GM18868 (cell line): ENCODE measurements around the gene DUSP9.
"Not testable (repeated sequence)": the region's sequence is repeated elsewhere in the genome, so short reads cannot be mapped to it uniquely, and the experiment has no call there.

Source experiments
- ATAC-seq: cut with Tn5 transposase; IDR thresholded peaks from one replicate; pipeline ENCODE4 v1.9.1; 2021; ENCODE audit warnings: mild to moderate bottlenecking, moderate library complexity; ENCODE audit not compliant: unreplicated experiment

DUSP9 gene

DNA sequence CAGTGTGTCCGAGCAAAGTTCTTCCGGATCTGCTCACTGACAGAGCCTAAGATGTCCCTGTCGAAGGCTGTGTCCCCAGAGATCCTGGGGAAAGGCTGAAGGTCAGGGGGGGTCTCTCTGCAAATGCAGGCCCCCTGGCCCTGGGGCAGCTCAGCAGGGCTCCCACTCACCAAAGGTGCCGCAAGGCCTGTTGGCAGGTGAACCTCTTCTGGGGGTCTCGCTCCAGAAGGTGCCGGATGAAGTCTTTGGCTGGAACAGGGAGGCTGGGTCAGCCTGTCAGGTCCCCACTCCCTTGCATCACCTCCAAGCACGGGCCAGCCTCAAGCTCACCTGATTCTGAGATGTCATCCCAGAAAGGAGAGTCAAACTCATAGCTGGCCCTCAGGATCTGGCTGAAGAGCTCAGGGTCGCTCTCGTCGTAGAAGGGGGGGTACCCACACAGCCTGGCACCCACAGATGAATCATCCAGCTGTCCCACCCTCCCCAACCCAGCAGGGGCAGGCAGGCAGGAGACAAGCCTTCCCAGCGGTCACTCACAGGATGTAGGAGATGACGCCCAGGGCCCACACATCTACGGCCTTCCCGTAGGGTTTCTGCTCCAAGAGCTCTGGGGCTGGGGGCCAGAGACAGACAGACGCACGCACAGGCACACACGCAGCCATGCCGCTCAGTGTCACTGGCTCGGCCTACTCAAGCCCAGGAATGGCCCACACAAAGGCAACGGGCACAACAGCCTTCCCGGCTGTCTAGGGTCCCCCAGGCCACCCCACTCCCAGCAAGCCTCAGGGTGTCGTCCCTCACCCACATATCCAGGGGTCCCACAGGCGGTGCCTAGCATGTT is 24.0 kb downstream of the DUSP9 start:
- ATAC-seq: no peak

GRCh38 chrX:153671589-153672530 is 24.9 kb downstream of the DUSP9 start:
- ATAC-seq: no peak

DNA sequence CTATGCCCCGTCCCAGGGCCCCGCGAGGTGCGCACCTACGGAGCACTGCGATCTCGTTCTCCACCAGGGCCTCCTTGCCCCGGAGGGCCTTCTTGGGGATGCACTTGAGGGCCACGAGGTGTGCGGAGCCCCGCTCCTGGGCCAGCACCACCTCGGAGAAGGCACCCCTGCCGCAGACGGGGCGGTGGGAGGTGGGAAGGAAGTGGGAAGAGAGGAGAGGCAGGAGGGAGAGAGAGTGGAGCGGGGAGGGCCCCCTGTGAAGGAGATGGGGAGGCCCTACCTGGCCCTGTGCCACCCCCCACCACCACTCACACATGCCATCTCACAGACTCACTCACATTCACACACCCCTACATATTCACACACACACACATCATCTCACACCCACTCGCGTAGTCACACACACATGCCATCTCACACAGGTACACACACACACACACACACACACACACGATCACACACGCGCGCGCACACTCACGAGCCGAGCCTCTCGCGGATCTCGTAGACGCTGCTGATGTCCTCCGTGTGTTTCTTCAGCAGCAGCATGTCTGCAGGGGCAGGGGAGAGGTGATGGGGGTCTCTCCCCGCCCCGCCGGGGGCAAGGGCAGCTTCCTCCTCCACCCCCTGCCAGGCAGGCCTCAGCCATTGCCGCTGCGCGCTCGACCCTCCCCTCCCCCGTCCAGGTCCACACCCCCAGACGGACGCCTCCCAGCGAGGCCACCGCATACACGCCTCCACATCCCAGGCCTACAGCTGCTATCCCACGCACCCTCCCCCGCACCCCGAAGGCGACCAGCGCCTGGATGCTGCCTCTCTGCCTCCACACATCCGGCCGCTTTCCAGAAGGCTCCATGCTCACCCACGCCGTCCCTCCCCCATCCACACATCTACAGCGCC is 25.8 kb downstream of the DUSP9 start:
- no peak for ATAC-seq

GRCh38 chrX:153673428-153674218 is 26.6 kb downstream of the DUSP9 start, which contains the start of gene PNCK:
Gene PNCK (minus strand): TSS chrX:153673813. CDS start chrX:153673076, 737 bp downstream.
- ATAC-seq: no peak

DNA sequence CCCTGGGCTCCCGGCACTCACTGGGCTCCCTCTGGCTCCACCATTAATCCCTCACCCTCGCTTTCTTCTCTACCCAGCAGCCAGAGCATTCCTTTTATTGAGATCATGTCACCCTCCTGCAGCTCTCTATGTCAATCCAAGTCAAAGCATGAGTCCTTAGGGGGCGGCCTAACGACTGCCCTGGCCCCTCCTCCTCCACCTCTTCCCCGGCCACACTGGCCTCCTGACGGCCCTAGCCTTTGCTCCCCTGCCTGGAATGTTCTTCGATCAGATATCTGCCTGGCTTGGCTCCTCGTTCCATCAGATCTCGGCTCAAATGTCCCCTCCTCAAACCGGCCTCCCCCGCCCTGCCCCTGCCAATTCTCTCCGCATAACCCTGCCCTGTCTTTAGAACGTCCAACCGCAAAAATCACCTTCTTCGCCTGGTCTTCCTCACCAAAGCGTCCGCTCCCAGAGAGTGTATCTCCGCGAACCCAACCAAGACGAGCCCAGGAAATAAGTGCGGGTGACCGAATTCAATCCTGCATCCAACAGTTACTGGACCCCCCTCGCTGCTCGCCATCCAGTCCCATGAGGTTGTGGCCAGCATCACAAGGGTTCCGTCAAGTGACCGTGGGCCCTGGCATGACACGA is 27.3 kb downstream of the DUSP9 start:
- no peak for ATAC-seq

GRCh38 chrX:153681175-153681574 is 34.2 kb downstream of the DUSP9 start:
- no peak for ATAC-seq

GRCh38 chrX:153683486-153683885 is 36.5 kb downstream of the DUSP9 start:
- not testable (repeated sequence) for ATAC-seq

- no peak for ATAC-seq
Observed at GRCh38 chrX:153684467-153685155, 37.6 kb downstream of the DUSP9 start.

DNA sequence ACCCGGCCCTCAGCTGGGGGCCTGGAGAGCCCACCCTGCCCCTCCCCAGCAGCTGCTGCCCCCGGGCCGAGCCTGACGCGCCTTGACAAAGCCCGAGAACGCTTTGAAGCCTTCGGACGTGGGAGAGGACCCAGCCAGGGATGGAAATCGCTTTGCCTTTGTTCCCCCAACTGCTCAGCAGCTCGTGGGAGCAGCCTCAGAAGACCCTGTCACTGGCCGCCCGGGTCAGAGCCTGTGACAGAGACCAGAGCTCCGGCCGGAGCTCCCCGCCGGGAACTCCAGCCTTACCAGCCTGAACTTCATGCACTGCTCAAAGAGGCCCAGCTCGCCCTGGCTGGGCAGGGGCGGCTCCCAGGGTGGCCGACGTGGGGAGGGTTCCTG is 38.1 kb downstream of the DUSP9 start:
- no peak for ATAC-seq

DNA sequence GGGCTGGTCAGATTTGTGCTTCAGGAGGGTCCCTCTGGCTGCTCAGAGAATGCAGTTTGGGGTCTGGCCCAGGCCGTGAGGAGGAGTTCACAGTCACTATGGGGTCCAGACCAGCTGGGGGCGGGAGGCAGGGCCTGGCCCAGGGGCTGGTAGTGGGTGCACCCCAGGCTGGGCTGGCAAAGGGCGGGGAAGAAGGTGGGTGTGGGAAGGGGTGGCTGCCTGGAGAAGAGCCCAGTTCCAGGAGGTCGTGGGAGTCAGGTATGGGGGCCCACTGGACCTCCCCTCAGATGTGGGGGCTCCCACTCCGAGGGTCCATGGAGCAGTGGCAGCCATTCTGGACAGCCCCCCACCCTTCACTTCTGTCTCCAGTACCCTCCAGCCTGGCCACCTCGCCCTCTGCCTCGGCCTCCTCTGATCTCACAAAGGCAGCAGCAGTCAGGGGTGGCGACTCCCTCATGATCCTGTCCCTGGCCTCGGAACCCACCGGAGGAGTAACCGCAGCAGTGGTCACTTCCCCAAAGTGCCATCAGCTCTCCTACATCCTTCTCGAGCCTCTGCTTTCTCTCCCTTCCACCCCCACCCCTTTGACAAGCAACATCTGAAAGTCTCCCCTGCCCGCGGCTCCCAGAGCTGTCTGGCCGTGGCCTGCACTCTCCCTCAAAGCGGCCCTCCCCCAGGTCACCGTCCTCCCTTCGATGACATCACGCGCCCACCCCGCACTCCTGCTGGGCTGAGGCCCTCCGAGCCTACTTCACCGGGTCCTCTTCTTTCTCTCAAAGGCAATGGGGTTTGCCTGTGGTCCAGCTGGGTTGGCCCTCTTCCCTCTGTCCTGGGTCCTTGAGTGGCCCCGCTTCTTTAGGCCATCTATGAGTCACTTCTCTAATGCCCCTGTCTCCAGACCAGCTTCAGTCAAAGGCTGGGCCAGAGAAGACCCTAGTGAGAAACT is 39.0 kb downstream of the DUSP9 start:
- ATAC-seq: no peak

DNA sequence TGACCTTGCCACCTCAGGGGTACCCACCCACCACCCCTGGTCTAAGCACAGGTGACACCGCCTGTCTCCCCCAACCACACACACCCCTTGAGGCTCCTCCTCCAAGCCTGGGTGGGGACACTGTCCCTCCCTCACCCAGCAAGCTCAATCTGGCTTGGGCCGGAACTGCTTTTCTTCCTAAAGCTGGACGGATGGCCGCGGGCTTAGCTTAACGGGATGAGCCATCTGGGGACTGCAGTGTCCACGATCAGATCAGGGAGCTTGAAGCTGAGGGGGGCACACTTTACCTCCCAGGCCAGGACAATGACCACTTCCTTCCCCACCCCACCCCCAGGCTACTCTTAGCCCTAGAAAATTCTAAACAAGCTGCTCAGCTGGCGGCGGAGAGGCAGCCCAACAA is 39.7 kb downstream of the DUSP9 start:
- no peak for ATAC-seq

DNA sequence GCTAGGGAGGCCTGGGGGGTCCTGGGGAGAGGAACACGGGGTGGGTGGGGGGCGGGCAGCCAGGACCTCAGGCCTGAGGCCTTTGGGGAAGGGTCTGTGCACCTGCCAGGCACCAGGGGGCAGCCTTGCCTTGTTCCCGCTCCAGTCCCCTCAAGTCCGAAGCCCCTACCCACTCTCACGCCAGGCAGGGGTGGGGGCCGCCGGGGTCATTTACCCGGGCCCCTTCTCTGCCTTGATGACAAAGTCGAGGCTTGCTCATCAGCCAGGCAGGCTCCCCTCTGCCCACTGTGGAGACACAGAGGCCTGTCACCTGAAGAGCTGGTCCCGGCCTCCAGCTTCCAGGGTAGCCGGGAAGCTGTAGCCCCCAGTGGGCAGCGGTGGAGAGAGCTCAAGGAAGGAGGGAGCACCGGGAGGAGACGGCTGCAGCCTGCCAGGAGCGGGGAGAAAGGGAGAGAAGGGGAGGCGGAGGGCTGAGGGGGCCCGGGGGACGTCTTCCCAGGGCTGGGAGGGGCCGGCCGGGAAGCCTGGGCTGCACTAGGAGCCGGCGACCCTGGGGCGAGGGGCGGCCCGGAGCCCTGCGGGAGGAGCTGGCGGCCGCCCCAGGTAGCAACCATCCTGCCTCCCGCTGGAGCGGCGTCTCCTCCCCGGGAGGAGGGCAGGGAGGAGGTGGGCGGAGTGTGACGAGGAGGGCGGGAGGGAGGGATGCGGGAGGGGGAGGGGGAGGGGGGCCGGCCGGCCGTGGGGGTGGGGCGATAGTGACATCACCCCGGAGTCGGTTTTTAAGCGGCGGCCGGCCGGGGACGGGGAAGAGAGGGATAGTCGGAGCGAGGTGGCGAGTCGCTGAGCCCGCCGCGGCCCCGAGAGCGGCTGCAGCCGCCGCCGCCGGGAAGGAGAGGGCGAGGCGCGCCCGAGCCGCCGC is 40.4 kb downstream of the DUSP9 start, which contains the start of gene SLC6A8:
Gene SLC6A8, plus strand, starts transcription at position 806 of the 919 bp plus-strand sequence. CDS start 649 bp downstream, outside the sequence.
- no peak for ATAC-seq

- ATAC-seq: no peak
Observed at GRCh38 chrX:153688071-153688470, 41.1 kb downstream of the DUSP9 start.

DNA sequence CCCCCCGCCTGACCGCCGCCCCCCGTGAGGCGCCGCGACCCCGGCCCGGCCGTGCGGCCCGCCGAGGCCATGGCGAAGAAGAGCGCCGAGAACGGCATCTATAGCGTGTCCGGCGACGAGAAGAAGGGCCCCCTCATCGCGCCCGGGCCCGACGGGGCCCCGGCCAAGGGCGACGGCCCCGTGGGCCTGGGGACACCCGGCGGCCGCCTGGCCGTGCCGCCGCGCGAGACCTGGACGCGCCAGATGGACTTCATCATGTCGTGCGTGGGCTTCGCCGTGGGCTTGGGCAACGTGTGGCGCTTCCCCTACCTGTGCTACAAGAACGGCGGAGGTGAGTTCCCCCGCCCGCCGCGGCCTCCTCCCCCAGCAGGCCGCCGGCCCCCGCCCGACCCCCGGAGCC is 41.5 kb downstream of the DUSP9 start:
- no peak for ATAC-seq

GRCh38 chrX:153688911-153689590 is 42.0 kb downstream of the DUSP9 start:
- no peak for ATAC-seq
